Measurements from ENCODE around the gene TENM4.

GRCh38 chr11:78800756-78801155 is 640.1 kb downstream of the TENM4 start:
- TF ChIP-seq JUND (IDR thresholded peaks at IDR 0.05), result no peak
- no peak for TF ChIP-seq CTCF (IDR thresholded peaks at IDR 0.05)
- TF ChIP-seq MAX (IDR thresholded peaks at IDR 0.05; ENCODE audit: low read depth), result no peak
- TF ChIP-seq, protein P1, sequence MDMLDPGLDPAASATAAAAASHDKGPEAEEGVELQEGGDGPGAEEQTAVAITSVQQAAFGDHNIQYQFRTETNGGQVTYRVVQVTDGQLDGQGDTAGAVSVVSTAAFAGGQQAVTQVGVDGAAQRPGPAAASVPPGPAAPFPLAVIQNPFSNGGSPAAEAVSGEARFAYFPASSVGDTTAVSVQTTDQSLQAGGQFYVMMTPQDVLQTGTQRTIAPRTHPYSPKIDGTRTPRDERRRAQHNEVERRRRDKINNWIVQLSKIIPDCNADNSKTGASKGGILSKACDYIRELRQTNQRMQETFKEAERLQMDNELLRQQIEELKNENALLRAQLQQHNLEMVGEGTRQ (IDR thresholded peaks at IDR 0.05; ENCODE audit: borderline replicate concordance, low read depth, low read length), result no peak
- TF ChIP-seq FOXJ3 (CRISPR knock-in tag; IDR thresholded peaks at IDR 0.05), result no peak
- no peak for TF ChIP-seq YY1 (IDR thresholded peaks at IDR 0.05; ENCODE audit: low read depth)
- TF ChIP-seq TAF1 (IDR thresholded peaks at IDR 0.05; ENCODE audit: borderline replicate concordance, low read depth, low read length), result no peak
- TF ChIP-seq, protein P2, sequence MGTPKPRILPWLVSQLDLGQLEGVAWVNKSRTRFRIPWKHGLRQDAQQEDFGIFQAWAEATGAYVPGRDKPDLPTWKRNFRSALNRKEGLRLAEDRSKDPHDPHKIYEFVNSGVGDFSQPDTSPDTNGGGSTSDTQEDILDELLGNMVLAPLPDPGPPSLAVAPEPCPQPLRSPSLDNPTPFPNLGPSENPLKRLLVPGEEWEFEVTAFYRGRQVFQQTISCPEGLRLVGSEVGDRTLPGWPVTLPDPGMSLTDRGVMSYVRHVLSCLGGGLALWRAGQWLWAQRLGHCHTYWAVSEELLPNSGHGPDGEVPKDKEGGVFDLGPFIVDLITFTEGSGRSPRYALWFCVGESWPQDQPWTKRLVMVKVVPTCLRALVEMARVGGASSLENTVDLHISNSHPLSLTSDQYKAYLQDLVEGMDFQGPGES (IDR thresholded peaks at IDR 0.05; ENCODE audit: low read depth, low read length), result no peak
- TF ChIP-seq POLR2AphosphoS5 (IDR thresholded peaks at IDR 0.05; ENCODE audit: low read depth, low read length), result no peak
- TF ChIP-seq RXRA (IDR thresholded peaks at IDR 0.05; ENCODE audit: borderline replicate concordance, low read depth), result no peak
- TF ChIP-seq FOSL2 (IDR thresholded peaks at IDR 0.05; ENCODE audit: borderline replicate concordance, low read depth), result no peak
- no peak for TF ChIP-seq EZH2phosphoT487 (IDR thresholded peaks at IDR 0.05; ENCODE audit: borderline replicate concordance, low read depth)
- TF ChIP-seq GATA2 (CRISPR knock-in tag; IDR thresholded peaks at IDR 0.05), result no peak

All from SK-N-SH (cell line).